ENCODE data around the gene METTL24.

The METTL24 gene

GRCh38 chr6:110329714-110330436 is 28.3 kb downstream of the METTL24 start:
- no peak overlapping the region for H3K4me3 ChIP-seq (ENCODE audit: low read length)
- no peaks in the 10 kb centered on the region for H3K36me3 ChIP-seq (ENCODE audit: control insufficient read depth, insufficient read depth, low read length)
- no peaks in the 10 kb centered on the region for H3K9me3 ChIP-seq (ENCODE audit: control insufficient read depth, low read length)
- H3K4me1 ChIP-seq (ENCODE audit: control insufficient read depth, insufficient read depth, low read length) = peaks cover 33% of the 10 kb centered on the region
- no peaks in the 10 kb centered on the region for H3K27me3 ChIP-seq (ENCODE audit: control insufficient read depth, insufficient read depth, low read length)
- H3K9ac ChIP-seq (ENCODE audit: low read length) = peak overlapping the region; percentile 26

GRCh38 chr6:110329348-110329713 is 28.8 kb downstream of the METTL24 start:
- H3K9me3 ChIP-seq (ENCODE audit: control insufficient read depth, low read length) = no peaks in the 10 kb centered on the region
- no peak overlapping the region for H3K4me3 ChIP-seq (ENCODE audit: low read length)
- H3K9ac ChIP-seq (ENCODE audit: low read length) = peak overlapping the region; percentile 26
- peaks cover 39% of the 10 kb centered on the region for H3K4me1 ChIP-seq (ENCODE audit: control insufficient read depth, insufficient read depth, low read length)
- no peaks in the 10 kb centered on the region for H3K27me3 ChIP-seq (ENCODE audit: control insufficient read depth, insufficient read depth, low read length)
- no peaks in the 10 kb centered on the region for H3K36me3 ChIP-seq (ENCODE audit: control insufficient read depth, insufficient read depth, low read length)

- no peaks in the 10 kb centered on the region for H3K27me3 ChIP-seq (ENCODE audit: control insufficient read depth, insufficient read depth, low read length)
- peaks cover 46% of the 10 kb centered on the region for H3K4me1 ChIP-seq (ENCODE audit: control insufficient read depth, insufficient read depth, low read length)
- H3K36me3 ChIP-seq (ENCODE audit: control insufficient read depth, insufficient read depth, low read length) = no peaks in the 10 kb centered on the region
- no peaks in the 10 kb centered on the region for H3K9me3 ChIP-seq (ENCODE audit: control insufficient read depth, low read length)
- H3K9ac ChIP-seq (ENCODE audit: low read length) = no peak overlapping the region
- no peak overlapping the region for H3K4me3 ChIP-seq (ENCODE audit: low read length)
These were observed 29.9 kb downstream of the METTL24 start for GRCh38 chr6:110328259-110328658.

GRCh38 chr6:110327391-110327790 is 30.8 kb downstream of the METTL24 start:
- Histone ChIP-seq H3K9me3 (ENCODE audit: control insufficient read depth, low read length) (no peaks in the 10 kb centered on the region), H3K9ac (ENCODE audit: low read length) (no peak overlapping the region), H3K4me1 (ENCODE audit: control insufficient read depth, insufficient read depth, low read length) (peaks cover 46% of the 10 kb centered on the region), H3K4me3 (ENCODE audit: low read length) (no peak overlapping the region), H3K36me3 (ENCODE audit: control insufficient read depth, insufficient read depth, low read length) (no peaks in the 10 kb centered on the region), H3K27me3 (ENCODE audit: control insufficient read depth, insufficient read depth, low read length) (no peaks in the 10 kb centered on the region)

GRCh38 chr6:110326609-110327008 is 31.5 kb downstream of the METTL24 start:
- Histone ChIP-seq H3K27me3 (ENCODE audit: control insufficient read depth, insufficient read depth, low read length) (no peaks in the 10 kb centered on the region), H3K4me1 (ENCODE audit: control insufficient read depth, insufficient read depth, low read length) (peaks cover 46% of the 10 kb centered on the region), H3K9me3 (ENCODE audit: control insufficient read depth, low read length) (no peaks in the 10 kb centered on the region), H3K36me3 (ENCODE audit: control insufficient read depth, insufficient read depth, low read length) (no peaks in the 10 kb centered on the region), H3K4me3 (ENCODE audit: low read length) (no peak overlapping the region), H3K9ac (ENCODE audit: low read length) (no peak overlapping the region)

GRCh38 chr6:110326057-110326456 is 32.1 kb downstream of the METTL24 start:
- Histone ChIP-seq H3K9me3 (ENCODE audit: control insufficient read depth, low read length) (no peaks in the 10 kb centered on the region), H3K27me3 (ENCODE audit: control insufficient read depth, insufficient read depth, low read length) (no peaks in the 10 kb centered on the region), H3K4me3 (ENCODE audit: low read length) (no peak overlapping the region), H3K36me3 (ENCODE audit: control insufficient read depth, insufficient read depth, low read length) (no peaks in the 10 kb centered on the region), H3K9ac (ENCODE audit: low read length) (no peak overlapping the region), H3K4me1 (ENCODE audit: control insufficient read depth, insufficient read depth, low read length) (peaks cover 46% of the 10 kb centered on the region)

- H3K9ac ChIP-seq (ENCODE audit: low read length) = no peak overlapping the region
- no peak overlapping the region for H3K4me3 ChIP-seq (ENCODE audit: low read length)
- H3K4me1 ChIP-seq (ENCODE audit: control insufficient read depth, insufficient read depth, low read length) = peaks cover 46% of the 10 kb centered on the region
- H3K36me3 ChIP-seq (ENCODE audit: control insufficient read depth, insufficient read depth, low read length) = no peaks in the 10 kb centered on the region
- H3K9me3 ChIP-seq (ENCODE audit: control insufficient read depth, low read length) = no peaks in the 10 kb centered on the region
- H3K27me3 ChIP-seq (ENCODE audit: control insufficient read depth, insufficient read depth, low read length) = no peaks in the 10 kb centered on the region
These were observed 33.0 kb downstream of the METTL24 start for GRCh38 chr6:110325197-110325596.

GRCh38 chr6:110324548-110324947 is 33.6 kb downstream of the METTL24 start:
- no peak overlapping the region for H3K9ac ChIP-seq (ENCODE audit: low read length)
- no peaks in the 10 kb centered on the region for H3K9me3 ChIP-seq (ENCODE audit: control insufficient read depth, low read length)
- no peaks in the 10 kb centered on the region for H3K27me3 ChIP-seq (ENCODE audit: control insufficient read depth, insufficient read depth, low read length)
- H3K4me1 ChIP-seq (ENCODE audit: control insufficient read depth, insufficient read depth, low read length) = peaks cover 41% of the 10 kb centered on the region
- no peaks in the 10 kb centered on the region for H3K36me3 ChIP-seq (ENCODE audit: control insufficient read depth, insufficient read depth, low read length)
- no peak overlapping the region for H3K4me3 ChIP-seq (ENCODE audit: low read length)

GRCh38 chr6:110323258-110323657 is 34.9 kb downstream of the METTL24 start:
- H3K27me3 ChIP-seq (ENCODE audit: control insufficient read depth, insufficient read depth, low read length) = no peaks in the 10 kb centered on the region
- peaks cover 36% of the 10 kb centered on the region for H3K4me1 ChIP-seq (ENCODE audit: control insufficient read depth, insufficient read depth, low read length)
- H3K4me3 ChIP-seq (ENCODE audit: low read length) = no peak overlapping the region
- no peak overlapping the region for H3K9ac ChIP-seq (ENCODE audit: low read length)
- no peaks in the 10 kb centered on the region for H3K36me3 ChIP-seq (ENCODE audit: control insufficient read depth, insufficient read depth, low read length)
- H3K9me3 ChIP-seq (ENCODE audit: control insufficient read depth, low read length) = no peaks in the 10 kb centered on the region

GRCh38 chr6:110322874-110323242 is 35.3 kb downstream of the METTL24 start:
- Histone ChIP-seq H3K9ac (ENCODE audit: low read length) (no peak overlapping the region), H3K4me1 (ENCODE audit: control insufficient read depth, insufficient read depth, low read length) (peaks cover 33% of the 10 kb centered on the region), H3K36me3 (ENCODE audit: control insufficient read depth, insufficient read depth, low read length) (no peaks in the 10 kb centered on the region), H3K9me3 (ENCODE audit: control insufficient read depth, low read length) (no peaks in the 10 kb centered on the region), H3K4me3 (ENCODE audit: low read length) (no peak overlapping the region), H3K27me3 (ENCODE audit: control insufficient read depth, insufficient read depth, low read length) (no peaks in the 10 kb centered on the region)

- Histone ChIP-seq H3K9me3 (ENCODE audit: control insufficient read depth, low read length) (no peaks in the 10 kb centered on the region), H3K4me3 (ENCODE audit: low read length) (no peak overlapping the region), H3K9ac (ENCODE audit: low read length) (no peak overlapping the region), H3K4me1 (ENCODE audit: control insufficient read depth, insufficient read depth, low read length) (peaks cover 33% of the 10 kb centered on the region), H3K27me3 (ENCODE audit: control insufficient read depth, insufficient read depth, low read length) (no peaks in the 10 kb centered on the region), H3K36me3 (ENCODE audit: control insufficient read depth, insufficient read depth, low read length) (no peaks in the 10 kb centered on the region)
These were observed 35.8 kb downstream of the METTL24 start for GRCh38 chr6:110322151-110322873.

GRCh38 chr6:110320307-110320706 is 37.8 kb downstream of the METTL24 start:
- no peak overlapping the region for H3K9ac ChIP-seq (ENCODE audit: low read length)
- peaks cover 23% of the 10 kb centered on the region for H3K4me1 ChIP-seq (ENCODE audit: control insufficient read depth, insufficient read depth, low read length)
- H3K36me3 ChIP-seq (ENCODE audit: control insufficient read depth, insufficient read depth, low read length) = no peaks in the 10 kb centered on the region
- no peaks in the 10 kb centered on the region for H3K27me3 ChIP-seq (ENCODE audit: control insufficient read depth, insufficient read depth, low read length)
- H3K9me3 ChIP-seq (ENCODE audit: control insufficient read depth, low read length) = no peaks in the 10 kb centered on the region
- no peak overlapping the region for H3K4me3 ChIP-seq (ENCODE audit: low read length)
